IPS-15b (cell line): ENCODE data around the gene NKAP.
"Not testable (repeated sequence)": the region's sequence is repeated elsewhere in the genome, so short reads cannot be mapped to it uniquely, and the experiment has no call there.

Experiments
- H3K27me3 ChIP-seq: one replicate; pipeline ENCODE4 v1.6.1; 2013; ENCODE audit warnings: low read length; ENCODE audit not compliant: control insufficient read depth, insufficient read depth
- H3K36me3 ChIP-seq: one replicate; pipeline ENCODE4 v1.6.1; 2013; ENCODE audit warnings: low read length; ENCODE audit not compliant: control insufficient read depth, insufficient read depth
- H3K4me1 ChIP-seq: one replicate; pipeline ENCODE4 v1.6.1; 2013; ENCODE audit warnings: mild to moderate bottlenecking, low read length; ENCODE audit not compliant: control insufficient read depth, insufficient read depth
- H3K4me3 ChIP-seq: one replicate; pipeline ENCODE4 v1.5.1; 2013; ENCODE audit warnings: low read depth, low read length
- H3K9ac ChIP-seq: one replicate; pipeline ENCODE4 v1.6.1; 2013; ENCODE audit warnings: low read depth, mild to moderate bottlenecking, low read length
- H3K9me3 ChIP-seq: one replicate; pipeline ENCODE4 v1.6.1; 2013; ENCODE audit warnings: mild to moderate bottlenecking, low read length; ENCODE audit not compliant: control insufficient read depth, insufficient read depth

The NKAP gene

DNA sequence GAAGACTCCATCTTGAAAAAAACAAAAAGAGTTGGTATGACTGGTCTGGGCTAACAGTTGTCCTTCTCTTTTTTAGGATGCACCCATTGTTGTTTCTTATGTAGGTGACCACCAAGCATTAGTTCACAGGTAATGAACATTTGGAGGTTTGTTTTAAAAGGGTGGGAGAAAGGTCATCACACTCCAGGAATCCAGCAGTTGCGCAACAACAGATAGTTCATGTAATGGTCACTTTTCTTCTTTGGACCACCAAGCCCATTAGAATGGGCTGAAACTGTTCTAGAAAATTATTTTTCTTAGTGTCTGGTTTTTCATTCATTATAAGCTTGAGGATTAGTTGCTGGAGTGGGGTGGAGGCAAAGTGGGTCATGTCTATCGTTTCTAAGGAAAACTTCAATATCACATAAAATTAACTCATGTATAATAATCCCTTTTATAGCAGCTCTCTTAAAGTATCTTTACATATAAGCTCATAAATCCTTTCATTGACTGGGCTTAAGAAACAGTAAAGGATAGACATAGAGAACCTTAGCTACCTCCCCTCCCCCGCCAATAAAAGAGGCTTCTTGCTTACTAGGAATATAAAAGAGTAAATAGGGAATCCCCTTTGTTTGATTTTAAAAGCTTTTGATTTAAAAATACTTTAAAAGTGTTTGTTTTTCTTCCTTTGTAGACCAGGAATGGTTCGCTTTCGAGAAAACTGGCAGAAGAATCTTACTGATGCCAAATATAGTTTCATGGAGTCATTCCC lies 23.5 kb downstream of the NKAP start:
- H3K4me3 ChIP-seq: no peak overlapping the region
- no peaks in the 10 kb centered on the region for H3K4me1 ChIP-seq

DNA sequence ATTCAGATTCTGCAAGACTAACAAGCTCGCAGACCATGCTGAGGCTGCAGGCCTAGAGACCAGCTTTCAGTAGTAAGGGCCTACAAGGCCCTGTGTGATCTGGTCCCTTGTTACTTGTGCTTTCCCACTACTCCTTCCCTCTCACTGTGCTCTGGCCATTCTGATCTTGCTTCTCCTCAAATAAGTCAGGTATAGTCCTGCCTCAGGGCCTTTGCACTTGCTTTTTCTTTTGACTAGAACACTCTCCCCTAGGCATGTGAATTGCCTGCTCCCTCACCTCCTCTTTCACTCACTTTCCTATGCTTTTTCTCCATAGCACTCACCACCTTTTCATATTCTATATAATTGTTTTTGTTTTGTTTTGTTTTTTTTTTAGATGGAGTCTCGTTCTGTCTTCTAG lies 25.7 kb downstream of the NKAP start:
- Histone ChIP-seq H3K9me3 (no peaks in the 10 kb centered on the region), H3K4me3 (no peak overlapping the region), H3K36me3 (no peaks in the 10 kb centered on the region), H3K27me3 (no peaks in the 10 kb centered on the region), H3K9ac (no peak overlapping the region), H3K4me1 (no peaks in the 10 kb centered on the region)

More for the DNA sequence above, 23.5 kb downstream of the NKAP start:
- H3K27me3 ChIP-seq: no peaks in the 10 kb centered on the region
- no peaks in the 10 kb centered on the region for H3K9me3 ChIP-seq
- no peak overlapping the region for H3K9ac ChIP-seq
- no peaks in the 10 kb centered on the region for H3K36me3 ChIP-seq

DNA sequence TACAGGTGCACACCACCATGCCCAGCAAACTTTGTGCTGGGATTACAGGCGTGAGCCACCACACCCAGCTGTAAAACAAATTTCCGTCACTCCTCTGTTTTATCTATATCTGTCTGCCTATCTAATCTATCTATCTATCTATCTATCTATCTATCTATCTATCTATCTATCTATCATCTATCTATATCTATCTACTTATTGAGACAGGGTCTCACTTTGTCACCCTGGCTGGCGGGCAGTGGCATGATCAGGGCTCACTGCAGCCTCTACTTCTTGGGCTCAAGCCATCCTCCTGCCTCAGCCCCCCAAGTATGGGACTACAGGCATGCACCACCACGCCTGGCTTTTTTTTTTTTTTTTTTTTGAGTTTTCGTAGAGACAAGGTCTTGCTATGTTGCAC lies 27.2 kb downstream of the NKAP start:
- Histone ChIP-seq H3K9ac (no peak overlapping the region), H3K36me3 (no peaks in the 10 kb centered on the region), H3K4me3 (no peak overlapping the region), H3K9me3 (no peaks in the 10 kb centered on the region), H3K4me1 (no peaks in the 10 kb centered on the region), H3K27me3 (no peaks in the 10 kb centered on the region)

DNA sequence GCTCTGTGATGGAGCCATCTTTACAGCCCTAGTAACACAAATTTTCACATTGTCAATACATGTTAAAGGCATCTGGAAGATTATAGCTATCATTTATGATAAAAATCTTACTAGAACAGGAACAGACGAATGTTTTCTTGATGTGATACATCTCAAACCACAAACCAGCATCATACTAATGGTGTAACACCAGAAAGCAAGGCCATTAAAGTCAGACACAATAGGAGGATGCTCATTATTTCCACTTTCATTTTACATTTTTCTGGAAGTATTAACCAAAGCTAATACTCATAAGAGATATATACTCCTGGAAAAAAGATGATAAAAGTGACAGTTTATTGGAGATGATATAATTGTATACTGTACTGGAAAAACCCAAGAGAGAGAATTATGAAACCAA lies 42.6 kb downstream of the NKAP start:
- no peak overlapping the region for H3K9ac ChIP-seq
- H3K27me3 ChIP-seq: no peaks in the 10 kb centered on the region
- H3K4me1 ChIP-seq: no peaks in the 10 kb centered on the region
- no peaks in the 10 kb centered on the region for H3K9me3 ChIP-seq
- H3K4me3 ChIP-seq: no peak overlapping the region
- H3K36me3 ChIP-seq: no peaks in the 10 kb centered on the region

DNA sequence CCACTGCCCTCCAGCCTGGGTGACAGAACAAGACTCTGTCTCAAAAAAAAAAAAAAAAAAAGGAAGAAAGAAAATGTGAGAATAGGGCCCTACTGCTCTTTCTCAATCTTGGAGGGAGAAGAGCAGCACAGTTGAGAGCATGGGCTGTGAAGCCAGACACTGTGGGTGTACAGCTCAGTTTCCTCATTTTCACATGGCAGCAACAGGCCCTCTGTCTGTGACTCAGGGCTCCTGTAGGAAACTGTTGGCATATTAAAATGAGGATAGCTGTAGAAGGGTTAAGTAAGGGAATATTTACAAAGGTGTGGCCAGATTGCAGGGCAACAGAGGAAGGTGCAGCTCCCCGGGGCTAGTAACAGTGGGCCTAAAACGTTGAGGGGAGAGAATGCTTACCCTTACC lies 44.4 kb downstream of the NKAP start:
- Histone ChIP-seq H3K4me3 (no peak overlapping the region), H3K36me3 (no peaks in the 10 kb centered on the region)

DNA sequence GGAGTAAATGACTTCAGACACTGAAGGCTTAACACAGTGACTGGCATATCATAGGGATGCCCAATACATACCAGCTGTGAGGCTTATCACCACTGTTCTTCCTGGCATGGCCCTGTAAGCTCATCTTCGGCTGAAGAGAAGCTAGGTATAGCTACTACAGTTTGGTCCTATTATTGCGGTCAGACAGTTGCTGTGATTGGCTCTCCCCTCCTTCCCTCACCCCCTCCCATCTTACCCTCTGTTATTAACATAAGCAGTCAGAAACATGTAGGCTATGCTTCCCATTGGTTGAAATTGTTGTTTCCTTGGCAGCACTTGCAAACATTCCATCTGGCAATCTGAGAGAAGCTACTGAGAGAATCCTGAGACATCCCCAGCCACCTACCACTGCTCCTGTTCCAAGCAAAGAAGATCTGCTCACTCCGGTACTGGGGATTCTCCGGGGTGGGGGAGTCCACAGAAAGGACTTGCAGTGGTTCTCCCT lies 47.7 kb downstream of the NKAP start, which contains the start of gene AKAP14:
TSS of gene AKAP14 (plus strand) at position 51 of the 484 bp plus-strand sequence. CDS start 7,331 bp downstream, outside the sequence.
- H3K9me3 ChIP-seq: no peaks in the 10 kb centered on the region
- no peak within 1 kb of the TSS for H3K4me3 ChIP-seq
- no peaks in the 10 kb centered on the region for H3K4me1 ChIP-seq
- H3K27me3 ChIP-seq: no peaks in the 10 kb centered on the region
- no peak within 1 kb of the TSS for H3K9ac ChIP-seq
- H3K36me3 ChIP-seq: no peaks in the 10 kb centered on the region

More for the DNA sequence above, 44.4 kb downstream of the NKAP start:
- Histone ChIP-seq H3K4me1 (no peaks in the 10 kb centered on the region), H3K27me3 (no peaks in the 10 kb centered on the region), H3K9me3 (no peaks in the 10 kb centered on the region), H3K9ac (no peak overlapping the region)

DNA sequence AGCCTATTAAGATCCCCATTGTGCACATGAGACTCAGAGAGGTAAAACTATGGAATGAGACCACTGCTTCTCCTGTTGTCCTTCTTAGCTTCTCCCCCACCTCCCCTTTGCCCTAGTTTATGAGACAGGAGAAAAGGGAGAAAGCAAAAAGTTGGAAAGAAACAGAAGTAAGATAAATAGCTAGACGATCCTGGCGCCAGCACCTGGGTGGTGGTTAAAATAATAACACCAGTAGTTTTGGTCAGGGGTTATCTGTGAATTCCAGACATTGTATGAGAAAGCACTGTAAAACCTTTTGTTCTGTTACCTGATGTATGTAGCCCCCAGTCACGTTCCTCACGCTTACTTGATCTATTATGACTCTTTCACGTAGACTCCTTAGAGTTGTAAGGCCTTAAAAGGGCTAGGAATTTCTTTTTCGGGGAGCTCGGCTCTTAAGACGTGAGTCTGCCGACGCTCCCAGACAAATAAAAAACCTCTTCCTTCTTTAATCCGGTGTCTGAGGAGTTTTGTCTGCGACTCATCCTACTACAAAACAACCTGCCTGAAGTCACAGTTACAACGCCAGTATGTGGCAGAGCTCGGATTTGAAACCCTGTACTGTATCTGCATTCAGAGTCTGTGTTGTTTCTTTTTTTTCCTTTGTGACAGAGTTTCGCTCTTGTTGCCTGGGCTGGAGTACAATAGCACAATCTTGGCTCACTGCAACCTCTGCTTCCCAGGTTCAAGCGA lies 51.4 kb downstream of the NKAP start:
- not testable (repeated sequence) for H3K9ac ChIP-seq, H3K9me3 ChIP-seq, H3K4me3 ChIP-seq, H3K4me1 ChIP-seq, H3K36me3 ChIP-seq, H3K27me3 ChIP-seq

DNA sequence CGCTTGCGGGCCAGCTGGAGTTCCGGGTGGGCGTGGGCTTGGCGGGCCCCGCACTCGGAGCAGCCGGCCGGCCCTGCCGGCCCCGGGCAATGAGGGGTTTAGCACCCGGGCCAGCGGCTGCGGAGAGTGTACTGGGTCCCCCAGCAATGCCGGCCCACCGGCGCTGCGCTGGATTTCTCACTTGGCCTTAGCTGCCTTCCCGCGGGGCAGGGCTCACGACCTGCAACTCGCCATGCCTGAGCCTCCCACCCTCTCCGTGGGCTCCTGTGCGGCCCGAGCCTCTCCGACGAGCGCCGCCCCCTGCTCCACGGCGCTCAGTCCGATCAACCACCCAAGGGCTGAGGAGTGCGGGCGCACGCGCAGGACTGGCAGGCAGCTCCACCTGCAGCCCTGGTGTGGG lies 52.9 kb downstream of the NKAP start:
- H3K4me1 ChIP-seq, H3K9ac ChIP-seq, H3K4me3 ChIP-seq, H3K9me3 ChIP-seq, H3K27me3 ChIP-seq, H3K36me3 ChIP-seq: not testable (repeated sequence)

DNA sequence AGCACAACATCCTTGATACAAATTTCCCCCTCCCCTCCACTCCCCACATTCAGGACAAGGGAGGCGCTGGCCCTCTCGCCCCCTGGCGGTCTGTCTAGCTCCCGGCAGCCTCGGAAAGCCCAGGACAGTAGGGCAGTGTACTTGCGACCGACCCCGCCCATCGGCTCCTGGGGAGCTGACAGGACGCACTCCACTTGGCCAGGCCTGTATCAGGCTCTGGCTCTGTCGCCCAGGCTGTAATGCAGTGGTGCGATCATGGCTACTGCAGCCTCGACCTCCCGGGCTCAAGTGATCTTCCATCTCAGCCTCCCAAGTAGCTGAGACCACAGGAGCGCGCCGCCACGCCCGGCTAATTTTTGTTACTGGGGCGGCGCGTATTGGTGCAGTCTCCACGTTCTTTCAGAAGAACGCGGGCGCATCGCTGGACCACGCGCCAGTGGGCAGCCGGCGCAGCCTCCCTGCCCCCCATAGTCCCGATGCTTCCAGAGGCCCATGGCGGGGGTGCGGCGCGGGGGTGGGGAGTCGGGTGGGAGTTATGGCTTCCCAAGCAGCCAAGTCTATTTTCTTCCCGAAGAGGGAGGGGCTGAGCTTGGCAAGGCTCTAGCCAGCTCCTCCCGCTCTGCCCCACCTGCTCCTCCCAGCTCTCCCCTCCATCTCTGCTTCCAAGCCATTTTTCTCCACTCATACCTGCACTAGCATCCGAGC lies 55.7 kb downstream of the NKAP start:
- Histone ChIP-seq H3K9ac (no peak overlapping the region), H3K4me3 (peak overlapping the region; percentile 53), H3K9me3 (no peaks in the 10 kb centered on the region)

DNA sequence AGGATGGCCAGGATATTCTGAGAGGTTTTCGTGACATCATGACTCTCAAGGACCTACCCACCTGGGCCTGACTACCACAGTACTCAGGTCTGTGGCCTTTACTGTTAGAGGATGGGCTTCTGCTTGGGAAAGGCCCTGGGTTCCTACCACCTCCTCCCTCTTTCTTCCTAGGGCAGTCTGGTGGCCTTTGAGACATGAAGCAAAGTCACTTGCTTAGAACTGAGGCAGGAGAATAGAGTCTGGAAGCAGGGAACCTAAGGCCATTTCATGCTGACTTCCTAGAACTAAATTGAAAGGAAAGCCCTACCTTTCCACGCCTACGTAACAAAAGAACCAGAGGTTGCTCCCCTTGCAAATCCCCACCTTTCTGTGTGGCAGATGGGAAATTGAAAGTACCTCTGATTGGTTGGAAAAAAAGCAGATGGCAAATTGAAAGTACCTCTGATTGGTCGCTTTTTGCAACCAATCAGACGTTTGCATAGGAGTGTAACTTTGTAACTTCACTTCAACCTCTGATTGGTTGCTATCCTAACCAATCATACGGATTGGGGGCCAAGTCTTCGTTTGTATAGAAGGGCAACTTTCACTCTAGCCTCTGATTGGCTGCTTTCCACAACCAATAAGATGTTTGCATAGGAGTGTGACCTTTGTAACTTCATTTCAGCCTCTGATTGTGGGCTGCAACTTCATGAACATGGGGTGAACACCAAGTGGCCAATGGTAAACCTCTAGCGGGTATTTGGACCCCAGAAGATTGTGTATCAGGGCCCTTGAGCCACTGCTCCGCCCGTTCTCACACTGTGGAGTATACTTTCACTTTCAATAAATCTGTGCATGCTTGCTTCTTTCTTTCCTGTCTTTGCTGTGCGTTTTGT lies 57.8 kb downstream of the NKAP start:
- Histone ChIP-seq H3K36me3 (no peaks in the 10 kb centered on the region), H3K27me3 (no peaks in the 10 kb centered on the region), H3K4me1 (no peaks in the 10 kb centered on the region), H3K9me3 (no peaks in the 10 kb centered on the region), H3K9ac (no peak overlapping the region), H3K4me3 (no peak overlapping the region)

More for the DNA sequence above, 55.7 kb downstream of the NKAP start:
- no peaks in the 10 kb centered on the region for H3K36me3 ChIP-seq
- no peaks in the 10 kb centered on the region for H3K27me3 ChIP-seq
- no peaks in the 10 kb centered on the region for H3K4me1 ChIP-seq
